Measurements from ENCODE around the gene CDK14.

The CDK14 gene

GRCh38 chr7:90595801-90596670 lies at the start of gene CDK14:
CDK14 (plus strand) TSS chr7:90596321; CDS start chr7:90596628, 307 bp downstream.
- DNase-seq (ENCODE audit: low spot score), result peak; percentile 72

- DNase-seq (ENCODE audit: low spot score), result no peak
These were observed 45.1 kb upstream of the CDK14 start for GRCh38 chr7:90551036-90551435.

GRCh38 chr7:90552521-90552920 lies 43.6 kb upstream of the CDK14 start:
- no peak for DNase-seq (ENCODE audit: low spot score)

- DNase-seq (ENCODE audit: low spot score), result no peak
These were observed 35.4 kb upstream of the CDK14 start for GRCh38 chr7:90560730-90561129.

GRCh38 chr7:90563286-90563685 lies 32.8 kb upstream of the CDK14 start:
- no peak for DNase-seq (ENCODE audit: low spot score)

GRCh38 chr7:90564455-90564854 lies 31.7 kb upstream of the CDK14 start:
- DNase-seq (ENCODE audit: low spot score), result no peak

GRCh38 chr7:90568213-90568612 lies 27.9 kb upstream of the CDK14 start:
- no peak for DNase-seq (ENCODE audit: low spot score)

GRCh38 chr7:90569368-90569767 lies 26.8 kb upstream of the CDK14 start:
- no peak for DNase-seq (ENCODE audit: low spot score)

- DNase-seq (ENCODE audit: low spot score), result no peak
These were observed 25.7 kb upstream of the CDK14 start for GRCh38 chr7:90570373-90570959.

- DNase-seq (ENCODE audit: low spot score), result no peak
These were observed 21.8 kb upstream of the CDK14 start for GRCh38 chr7:90574146-90574819.

GRCh38 chr7:90574820-90575187 lies 21.3 kb upstream of the CDK14 start:
- DNase-seq (ENCODE audit: low spot score), result no peak

- no peak for DNase-seq (ENCODE audit: low spot score)
These were observed 16.9 kb upstream of the CDK14 start for GRCh38 chr7:90579181-90579688.

- no peak for DNase-seq (ENCODE audit: low spot score)
These were observed 16.1 kb upstream of the CDK14 start for GRCh38 chr7:90580051-90580450.

GRCh38 chr7:90582164-90582563 lies 14.0 kb upstream of the CDK14 start:
- DNase-seq (ENCODE audit: low spot score), result no peak

GRCh38 chr7:90584378-90584777 lies 11.7 kb upstream of the CDK14 start:
- DNase-seq (ENCODE audit: low spot score), result no peak

- no peak for DNase-seq (ENCODE audit: low spot score)
These were observed 10.0 kb upstream of the CDK14 start for GRCh38 chr7:90586091-90586490.

- no peak for DNase-seq (ENCODE audit: low spot score)
These were observed 8.4 kb upstream of the CDK14 start for GRCh38 chr7:90587766-90588165.

- no peak for DNase-seq (ENCODE audit: low spot score)
These were observed 4.1 kb upstream of the CDK14 start for GRCh38 chr7:90592033-90592432.

GRCh38 chr7:90593205-90593604 lies 2.9 kb upstream of the CDK14 start:
- DNase-seq (ENCODE audit: low spot score), result no peak

- DNase-seq (ENCODE audit: low spot score), result peak; percentile 24
These were observed 1.3 kb upstream of the CDK14 start for GRCh38 chr7:90594751-90595317.

GRCh38 chr7:90595342-90595800 lies 750 bp upstream of the CDK14 start:
- peak; percentile 21 for DNase-seq (ENCODE audit: low spot score)
